Neural progenitor cell (in vitro differentiated cells): ENCODE results near the gene NUP93.

Experiments
- EZH2 ChIP-seq: fragments of 200-600 bp; sonication (generic); IDR thresholded peaks from 2 replicates; pipeline ENCODE4 v1.6.1; 2017; ENCODE audit warnings: antibody characterized with exemption, mild to moderate bottlenecking, moderate library complexity
- TF ChIP-seq, protein P1 (sequence below): fragments of 200-600 bp; sonication (generic); IDR thresholded peaks from 2 replicates; pipeline ENCODE4 v1.5.1; 2017; ENCODE audit warnings: antibody characterized with exemption, mild to moderate bottlenecking

DNA sequence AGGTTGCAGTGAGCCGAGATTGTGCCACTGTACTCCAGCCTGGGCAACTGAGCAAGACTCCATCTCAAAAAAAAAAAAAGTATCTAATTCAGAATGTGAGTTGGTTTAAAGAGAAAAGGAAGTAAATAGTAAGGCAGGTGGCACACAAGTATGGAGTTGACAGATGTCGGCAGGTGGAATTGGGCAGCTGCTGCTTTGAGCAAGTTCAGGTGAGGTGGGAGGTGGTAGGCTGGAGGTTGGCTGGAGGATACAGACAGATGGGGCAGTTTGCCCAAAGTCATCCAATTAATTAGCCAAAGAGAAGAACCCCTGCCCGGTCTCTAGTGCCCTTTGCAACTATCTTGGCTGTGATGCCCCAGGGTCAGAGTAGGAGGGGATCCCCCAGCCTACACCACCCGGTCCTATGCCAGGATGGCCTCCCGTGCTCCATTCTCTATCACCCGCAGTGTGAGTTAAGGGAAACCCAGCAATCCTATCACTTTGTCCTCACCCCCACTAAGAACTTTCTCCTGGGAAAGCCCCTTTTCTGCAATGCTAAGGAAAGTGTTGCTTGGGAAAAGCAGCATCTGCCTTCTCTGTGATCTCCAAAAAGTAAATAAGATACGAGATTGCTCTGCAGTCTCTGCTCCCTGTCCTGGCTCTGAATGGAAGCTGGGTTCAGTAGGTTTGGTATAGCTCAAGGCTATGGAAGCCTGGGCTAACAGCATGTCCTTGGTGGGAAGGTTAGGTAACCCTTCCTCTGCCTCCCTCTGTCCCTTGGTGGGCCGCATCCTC, 167.3 kb downstream of the NUP93 start:
- TF ChIP-seq, protein P1, sequence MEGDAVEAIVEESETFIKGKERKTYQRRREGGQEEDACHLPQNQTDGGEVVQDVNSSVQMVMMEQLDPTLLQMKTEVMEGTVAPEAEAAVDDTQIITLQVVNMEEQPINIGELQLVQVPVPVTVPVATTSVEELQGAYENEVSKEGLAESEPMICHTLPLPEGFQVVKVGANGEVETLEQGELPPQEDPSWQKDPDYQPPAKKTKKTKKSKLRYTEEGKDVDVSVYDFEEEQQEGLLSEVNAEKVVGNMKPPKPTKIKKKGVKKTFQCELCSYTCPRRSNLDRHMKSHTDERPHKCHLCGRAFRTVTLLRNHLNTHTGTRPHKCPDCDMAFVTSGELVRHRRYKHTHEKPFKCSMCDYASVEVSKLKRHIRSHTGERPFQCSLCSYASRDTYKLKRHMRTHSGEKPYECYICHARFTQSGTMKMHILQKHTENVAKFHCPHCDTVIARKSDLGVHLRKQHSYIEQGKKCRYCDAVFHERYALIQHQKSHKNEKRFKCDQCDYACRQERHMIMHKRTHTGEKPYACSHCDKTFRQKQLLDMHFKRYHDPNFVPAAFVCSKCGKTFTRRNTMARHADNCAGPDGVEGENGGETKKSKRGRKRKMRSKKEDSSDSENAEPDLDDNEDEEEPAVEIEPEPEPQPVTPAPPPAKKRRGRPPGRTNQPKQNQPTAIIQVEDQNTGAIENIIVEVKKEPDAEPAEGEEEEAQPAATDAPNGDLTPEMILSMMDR = no peak
- TF ChIP-seq EZH2 = no peak
